H9 (cell line): ENCODE data around the gene RNF41. TPM values are rescaled to one million over a fixed set of nuclear protein-coding genes. Genes with fewer than 3 reads are reported as not detected.
A peak's percentile ranks its signal among the peaks of the same experiment; 100 is the strongest.

Experiments used
- DNase-seq: peaks from one replicate; pipeline ENCODE4 v3.0.0-alpha.2; 2017
- H2AFZ ChIP-seq: one replicate; pipeline ENCODE4 v1.6.1; 2013; ENCODE audit warnings: mild to moderate bottlenecking, low read length, control low read depth, moderate library complexity
- H2AK5ac ChIP-seq: 2 replicates; pipeline ENCODE4 v1.6.1; 2013; ENCODE audit warnings: low read length, control low read depth, mixed read lengths; ENCODE audit not compliant: insufficient read length
- H2BK120ac ChIP-seq: one replicate; pipeline ENCODE4 v1.6.1; 2013; ENCODE audit warnings: low read depth, mild to moderate bottlenecking, low read length, control low read depth, inconsistent platforms; ENCODE audit not compliant: poor library complexity, severe bottlenecking
- H2BK12ac ChIP-seq: 2 replicates; pipeline ENCODE4 v1.6.1; 2013; ENCODE audit warnings: low read length, control low read depth, mixed read lengths, low read depth; ENCODE audit not compliant: insufficient read length
- H2BK15ac ChIP-seq: 2 replicates; pipeline ENCODE4 v1.6.1; 2013; ENCODE audit warnings: low read depth, low read length, control low read depth
- H2BK20ac ChIP-seq: one replicate; pipeline ENCODE4 v1.6.1; 2013; ENCODE audit warnings: low read depth, mild to moderate bottlenecking, low read length, control low read depth, inconsistent platforms; ENCODE audit not compliant: poor library complexity, severe bottlenecking
- H2BK5ac ChIP-seq: 2 replicates; pipeline ENCODE4 v1.6.1; 2013; ENCODE audit warnings: low read length, control low read depth, mixed read lengths; ENCODE audit not compliant: insufficient read length
- H3K14ac ChIP-seq: 2 replicates; pipeline ENCODE4 v1.6.1; 2013; ENCODE audit warnings: low read length, control low read depth; ENCODE audit not compliant: insufficient read depth
- H3K18ac ChIP-seq: 2 replicates; pipeline ENCODE4 v1.6.1; 2013; ENCODE audit warnings: low read depth, mild to moderate bottlenecking, mixed read lengths, low read length, control low read depth; ENCODE audit not compliant: insufficient read length
- H3K23ac ChIP-seq: 2 replicates; pipeline ENCODE4 v1.6.1; 2013; ENCODE audit warnings: low read length, control low read depth, mixed read lengths, low read depth; ENCODE audit not compliant: insufficient read length
- H3K23me2 ChIP-seq: 2 replicates; pipeline ENCODE4 v1.6.1; 2013; ENCODE audit warnings: low read depth, mild to moderate bottlenecking, mixed read lengths, low read length, control low read depth; ENCODE audit not compliant: insufficient read length, poor library complexity, severe bottlenecking
- H3K27ac ChIP-seq: 2 replicates; pipeline ENCODE4 v1.5.1; 2013; ENCODE audit warnings: low read length, control low read depth, mixed read lengths, low read depth; ENCODE audit not compliant: insufficient read length
- H3K27me3 ChIP-seq: 2 replicates; pipeline ENCODE4 v1.6.1; 2013; ENCODE audit warnings: low read length, control low read depth, inconsistent platforms; ENCODE audit not compliant: insufficient read depth
- H3K4ac ChIP-seq: 2 replicates; pipeline ENCODE4 v1.6.1; 2013; ENCODE audit warnings: low read depth, mild to moderate bottlenecking, control low read depth, inconsistent platforms, low read length, moderate library complexity
- H3K4me1 ChIP-seq: 2 replicates; pipeline ENCODE4 v1.6.1; 2013; ENCODE audit warnings: low read length, control low read depth, inconsistent platforms; ENCODE audit not compliant: insufficient read depth
- H3K4me2 ChIP-seq: 2 replicates; pipeline ENCODE4 v1.6.1; 2013; ENCODE audit warnings: low read length, control low read depth, mixed read lengths; ENCODE audit not compliant: insufficient read length, insufficient read depth
- H3K56ac ChIP-seq: 2 replicates; pipeline ENCODE4 v1.6.1; 2013; ENCODE audit warnings: low read depth, mild to moderate bottlenecking, mixed read lengths, low read length, control low read depth; ENCODE audit not compliant: insufficient read length
- H3K79me1 ChIP-seq: 2 replicates; pipeline ENCODE4 v1.6.1; 2013; ENCODE audit warnings: low read depth, mild to moderate bottlenecking, moderate library complexity, low read length, control low read depth, inconsistent platforms; ENCODE audit not compliant: insufficient read depth, poor library complexity, severe bottlenecking
- H3K79me2 ChIP-seq: 2 replicates; pipeline ENCODE4 v1.6.1; 2013; ENCODE audit warnings: low read length, control low read depth, inconsistent platforms; ENCODE audit not compliant: insufficient read depth
- H3K9ac ChIP-seq: 2 replicates; pipeline ENCODE4 v1.6.1; 2013; ENCODE audit warnings: low read length, control low read depth, mixed read lengths; ENCODE audit not compliant: insufficient read length; ENCODE audit errors: extremely low read depth
- H3K9me3 ChIP-seq: one replicate; pipeline ENCODE4 v1.6.1; 2013; ENCODE audit warnings: low read depth, low read length, inconsistent platforms; ENCODE audit not compliant: control insufficient read depth
- H3T11ph ChIP-seq: one replicate; pipeline ENCODE4 v1.6.1; 2013; ENCODE audit warnings: mild to moderate bottlenecking, low read length, control low read depth, inconsistent platforms
- H4K20me1 ChIP-seq: one replicate; pipeline ENCODE4 v1.6.1; 2013; ENCODE audit not compliant: control insufficient read depth, insufficient read length, insufficient read depth
- H4K5ac ChIP-seq: 2 replicates; pipeline ENCODE4 v1.6.1; 2013; ENCODE audit warnings: low read depth, mild to moderate bottlenecking, mixed read lengths, low read length, control low read depth; ENCODE audit not compliant: insufficient read length
- H4K8ac ChIP-seq: replicated peaks from 2 replicates; pipeline ENCODE4 v1.6.1; 2013; ENCODE audit warnings: low read length, control low read depth, mixed read lengths, low read depth; ENCODE audit not compliant: insufficient read length
- H4K91ac ChIP-seq: 2 replicates; pipeline ENCODE4 v1.6.1; 2013; ENCODE audit warnings: low read depth, mild to moderate bottlenecking, moderate library complexity, mixed read lengths, low read length, control low read depth; ENCODE audit not compliant: insufficient read length
- H3K27ac Mint-ChIP-seq, 3 experiments: 2 replicates in 2 of 3; 3 replicates in 1 of 3; pipeline ENCODE4 v1.8.0; 2020 to 2021; ENCODE audit warnings: mixed read lengths in 3 of 3, mild to moderate bottlenecking in 1 of 3, moderate library complexity in 1 of 3
- H3K27me3 Mint-ChIP-seq: 2 replicates; pipeline ENCODE4 v1.8.0; 2021; ENCODE audit warnings: low read depth, mild to moderate bottlenecking, moderate library complexity, mixed read lengths
- H3K36me3 Mint-ChIP-seq, 3 experiments: 2 replicates in 2 of 3; 3 replicates in 1 of 3; pipeline ENCODE4 v1.8.0; 2020 to 2021; ENCODE audit warnings: low read depth in 3 of 3, mixed read lengths in 3 of 3; ENCODE audit not compliant: insufficient read depth in 1 of 3
- H3K4me1 Mint-ChIP-seq, 2 experiments: 2 replicates each; pipeline ENCODE4 v1.8.0; 2020; ENCODE audit warnings: mixed read lengths in 2 of 2
- H3K4me3 Mint-ChIP-seq, 2 experiments: 2 replicates in 1 of 2; 3 replicates in 1 of 2; pipeline ENCODE4 v1.8.0; 2020 to 2021; ENCODE audit warnings: mild to moderate bottlenecking in 2 of 2, mixed read lengths in 2 of 2, moderate library complexity in 1 of 2
- H3K9me3 Mint-ChIP-seq, 2 experiments: 2 replicates in 1 of 2; 3 replicates in 1 of 2; pipeline ENCODE4 v1.8.0; 2020; ENCODE audit warnings: mild to moderate bottlenecking in 2 of 2, mixed read lengths in 2 of 2, moderate library complexity in 1 of 2
- WGBS: extraction: QIAGEN DNeasy Blood & Tissue Kit; methylation state at CpG from one replicate; pipeline ENCODE4 v1.1.7; 2013; ENCODE audit warnings: missing lambda C conversion rate, low lambda C conversion rate, mixed read lengths; ENCODE audit not compliant: insufficient read length; ENCODE audit errors: extremely low coverage; 5-methylcytosine and 5-hydroxymethylcytosine counted together
- total RNA-seq: library from RNA; stranded (reverse); gene quantifications from 2 replicates; pipeline ENCODE4 v1.2.1, GENCODE V29; 2021
- TF ChIP-seq, protein P1 (sequence below): fragments of 200-600 bp; sonication (generic); conservative IDR thresholded peaks from 3 replicates; pipeline ENCODE4 v1.8.0; 2021; ENCODE audit warnings: antibody characterized with exemption, mild to moderate bottlenecking

Gene RNF41
- total RNA-seq, 1 experiment from 2014 or later: 60.8 TPM

DNA sequence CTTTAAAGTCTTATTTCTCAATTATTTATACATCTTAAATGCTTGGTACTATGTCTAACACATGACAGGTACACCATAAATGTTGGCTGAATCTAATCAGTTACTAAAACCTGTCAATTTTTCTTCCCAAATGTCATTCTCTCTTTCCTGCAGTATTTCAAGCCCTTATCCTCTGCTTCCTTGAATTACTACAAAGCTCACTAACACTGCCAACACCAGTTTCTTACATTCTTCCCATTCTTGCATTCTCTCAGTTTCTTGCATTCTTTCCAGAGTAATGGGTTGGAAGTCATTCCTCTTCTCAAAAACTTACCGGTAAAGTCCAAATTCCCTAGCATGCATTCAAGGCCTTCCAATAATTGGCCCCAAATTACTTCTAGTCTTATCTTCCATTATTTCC lies 22.9 kb downstream of the RNF41 start:
- no peaks in the 10 kb centered on the region for H3K23me2 ChIP-seq

More for the DNA sequence above, 22.9 kb downstream of the RNF41 start:
- Histone ChIP-seq H3K14ac (no peak overlapping the region), H2AFZ (no peak overlapping the region), H3K27ac (no peak overlapping the region), H2BK120ac (no peak overlapping the region), H4K91ac (no peak overlapping the region), H3K4me1 (no peaks in the 10 kb centered on the region; the same call in 1 of the 2 replicates), H3K9me3 (no peaks in the 10 kb centered on the region), H4K5ac (no peak overlapping the region), H3K4me2 (no peak overlapping the region), H3K79me2 (no peaks in the 10 kb centered on the region), H3K18ac (no peak overlapping the region), H2AK5ac (no peak overlapping the region), H3K9ac (no peak overlapping the region), H4K20me1 (no peaks in the 10 kb centered on the region), H3K4ac (no peak overlapping the region), H2BK20ac (no peak overlapping the region), H2BK5ac (no peak overlapping the region), H3K23ac (no peak overlapping the region), H3K27me3 (no peaks in the 10 kb centered on the region), H3T11ph (no peak overlapping the region), H3K56ac (no peak overlapping the region), H3K79me1 (no peaks in the 10 kb centered on the region), H2BK12ac (no peak overlapping the region), H4K8ac (no peak overlapping the region), H2BK15ac (no peak overlapping the region)
- peaks cover 4 to 10% (median 5%) of the 10 kb centered on the region in 3 experiments; a peak in 4 of 7 replicates for H3K36me3 Mint-ChIP-seq
- WGBS: no CpG with 5 or more reads among the region's 1 CpG
- H3K9me3 Mint-ChIP-seq: no peaks in the 10 kb centered on the region
- no peak overlapping the region for H3K4me3 Mint-ChIP-seq
- DNase-seq: no peak
- TF ChIP-seq, protein P1, sequence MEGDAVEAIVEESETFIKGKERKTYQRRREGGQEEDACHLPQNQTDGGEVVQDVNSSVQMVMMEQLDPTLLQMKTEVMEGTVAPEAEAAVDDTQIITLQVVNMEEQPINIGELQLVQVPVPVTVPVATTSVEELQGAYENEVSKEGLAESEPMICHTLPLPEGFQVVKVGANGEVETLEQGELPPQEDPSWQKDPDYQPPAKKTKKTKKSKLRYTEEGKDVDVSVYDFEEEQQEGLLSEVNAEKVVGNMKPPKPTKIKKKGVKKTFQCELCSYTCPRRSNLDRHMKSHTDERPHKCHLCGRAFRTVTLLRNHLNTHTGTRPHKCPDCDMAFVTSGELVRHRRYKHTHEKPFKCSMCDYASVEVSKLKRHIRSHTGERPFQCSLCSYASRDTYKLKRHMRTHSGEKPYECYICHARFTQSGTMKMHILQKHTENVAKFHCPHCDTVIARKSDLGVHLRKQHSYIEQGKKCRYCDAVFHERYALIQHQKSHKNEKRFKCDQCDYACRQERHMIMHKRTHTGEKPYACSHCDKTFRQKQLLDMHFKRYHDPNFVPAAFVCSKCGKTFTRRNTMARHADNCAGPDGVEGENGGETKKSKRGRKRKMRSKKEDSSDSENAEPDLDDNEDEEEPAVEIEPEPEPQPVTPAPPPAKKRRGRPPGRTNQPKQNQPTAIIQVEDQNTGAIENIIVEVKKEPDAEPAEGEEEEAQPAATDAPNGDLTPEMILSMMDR: no peak
- no peaks in the 10 kb centered on the region for H3K27me3 Mint-ChIP-seq
- peaks cover 5 to 15% of the 10 kb centered on the region in 2 experiments for H3K4me1 Mint-ChIP-seq
- H3K27ac Mint-ChIP-seq: peak overlapping the region in 1 of 3 experiments; percentile 14; a peak in 2 of 7 replicates
